ENCODE measurements around the gene SLC4A5.

Gene SLC4A5

GRCh38 chr2:74317701-74318100 is 25.5 kb downstream of the SLC4A5 start:
- no peaks in the 10 kb centered on the region for H3K36me3 ChIP-seq (ENCODE audit: control insufficient read depth, insufficient read depth, low read length)
- H3K79me2 ChIP-seq = no peaks in the 10 kb centered on the region
- H3K4me3 ChIP-seq (ENCODE audit: low read depth, low read length) = no peak overlapping the region
- no peaks in the 10 kb centered on the region for H3K27me3 ChIP-seq (ENCODE audit: control insufficient read depth, insufficient read depth, low read length)
- TF ChIP-seq CTCF (IDR thresholded peaks at IDR 0.05) = no peak
- no peak overlapping the region for H3K9ac ChIP-seq
- H3K27ac ChIP-seq = no peak overlapping the region
- peak overlapping the region; percentile 18 for H2AFZ ChIP-seq
- no peak overlapping the region for H3K4me2 ChIP-seq (ENCODE audit: low read length)
- peaks cover 31% of the 10 kb centered on the region for H3K4me1 ChIP-seq
- no peaks in the 10 kb centered on the region for H3K9me3 ChIP-seq (ENCODE audit: control insufficient read depth, low read length)

- no peak for TF ChIP-seq CTCF (IDR thresholded peaks at IDR 0.05)
- peaks cover 31% of the 10 kb centered on the region for H3K4me1 ChIP-seq
- H3K27me3 ChIP-seq (ENCODE audit: control insufficient read depth, insufficient read depth, low read length) = no peaks in the 10 kb centered on the region
- no peak overlapping the region for H3K4me3 ChIP-seq (ENCODE audit: low read depth, low read length)
- no peaks in the 10 kb centered on the region for H3K9me3 ChIP-seq (ENCODE audit: control insufficient read depth, low read length)
- no peaks in the 10 kb centered on the region for H3K79me2 ChIP-seq
- H3K9ac ChIP-seq = no peak overlapping the region
- peak overlapping the region; percentile 0 for H2AFZ ChIP-seq
- H3K4me2 ChIP-seq (ENCODE audit: low read length) = no peak overlapping the region
- H3K36me3 ChIP-seq (ENCODE audit: control insufficient read depth, insufficient read depth, low read length) = no peaks in the 10 kb centered on the region
- peak overlapping the region; percentile 58 for H3K27ac ChIP-seq
Observed at GRCh38 chr2:74316627-74317295, 26.5 kb downstream of the SLC4A5 start.

DNA sequence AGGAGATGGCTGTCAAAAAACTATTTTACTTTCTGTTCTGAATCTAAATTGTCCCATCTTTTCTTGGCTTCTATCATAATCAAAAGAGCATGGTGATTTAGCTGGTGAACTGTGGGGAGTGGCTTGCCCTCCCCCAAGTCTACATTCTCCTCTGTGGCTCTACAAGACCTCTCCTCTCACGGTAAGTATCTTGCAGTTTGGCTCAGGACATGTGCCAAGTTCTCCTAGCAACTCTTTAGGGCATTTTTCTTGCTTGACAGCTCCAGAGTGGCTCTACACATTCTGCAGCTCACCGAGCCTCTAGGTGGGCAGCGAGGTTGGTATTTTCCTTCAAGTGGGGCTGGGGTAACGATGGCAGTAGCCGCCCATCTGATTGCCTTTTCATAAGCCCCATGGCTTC is 29.1 kb downstream of the SLC4A5 start:
- H3K4me3 ChIP-seq (ENCODE audit: low read depth, low read length) = no peak overlapping the region
- H3K36me3 ChIP-seq (ENCODE audit: control insufficient read depth, insufficient read depth, low read length) = no peaks in the 10 kb centered on the region
- H3K27me3 ChIP-seq (ENCODE audit: control insufficient read depth, insufficient read depth, low read length) = no peaks in the 10 kb centered on the region
- no peak overlapping the region for H3K9ac ChIP-seq
- H2AFZ ChIP-seq = peak overlapping the region; percentile 51
- TF ChIP-seq CTCF (IDR thresholded peaks at IDR 0.05) = no peak
- H3K27ac ChIP-seq = no peak overlapping the region
- peaks cover 26% of the 10 kb centered on the region for H3K4me1 ChIP-seq
- no peak overlapping the region for H3K4me2 ChIP-seq (ENCODE audit: low read length)
- H3K79me2 ChIP-seq = no peaks in the 10 kb centered on the region
- no peaks in the 10 kb centered on the region for H3K9me3 ChIP-seq (ENCODE audit: control insufficient read depth, low read length)

- TF ChIP-seq CTCF (IDR thresholded peaks at IDR 0.05) = no peak
- no peaks in the 10 kb centered on the region for H3K27me3 ChIP-seq (ENCODE audit: control insufficient read depth, insufficient read depth, low read length)
- no peak overlapping the region for H3K27ac ChIP-seq
- H3K79me2 ChIP-seq = no peaks in the 10 kb centered on the region
- H3K36me3 ChIP-seq (ENCODE audit: control insufficient read depth, insufficient read depth, low read length) = no peaks in the 10 kb centered on the region
- no peak overlapping the region for H2AFZ ChIP-seq
- peaks cover 26% of the 10 kb centered on the region for H3K4me1 ChIP-seq
- no peak overlapping the region for H3K4me2 ChIP-seq (ENCODE audit: low read length)
- no peak overlapping the region for H3K9ac ChIP-seq
- no peaks in the 10 kb centered on the region for H3K9me3 ChIP-seq (ENCODE audit: control insufficient read depth, low read length)
- H3K4me3 ChIP-seq (ENCODE audit: low read depth, low read length) = no peak overlapping the region
Observed at GRCh38 chr2:74313497-74313896, 29.7 kb downstream of the SLC4A5 start.

GRCh38 chr2:74312913-74313312 is 30.3 kb downstream of the SLC4A5 start:
- H3K9me3 ChIP-seq (ENCODE audit: control insufficient read depth, low read length) = no peaks in the 10 kb centered on the region
- H3K27me3 ChIP-seq (ENCODE audit: control insufficient read depth, insufficient read depth, low read length) = no peaks in the 10 kb centered on the region
- H3K9ac ChIP-seq = no peak overlapping the region
- TF ChIP-seq CTCF (IDR thresholded peaks at IDR 0.05) = no peak
- H3K4me3 ChIP-seq (ENCODE audit: low read depth, low read length) = no peak overlapping the region
- no peak overlapping the region for H3K4me2 ChIP-seq (ENCODE audit: low read length)
- no peak overlapping the region for H3K27ac ChIP-seq
- no peaks in the 10 kb centered on the region for H3K79me2 ChIP-seq
- peaks cover 24% of the 10 kb centered on the region for H3K4me1 ChIP-seq
- no peaks in the 10 kb centered on the region for H3K36me3 ChIP-seq (ENCODE audit: control insufficient read depth, insufficient read depth, low read length)
- no peak overlapping the region for H2AFZ ChIP-seq
